HEK293 (cell line): Measurements from ENCODE around the gene ANO8.

Source experiments
- GLI2 ChIP-seq: fragments of 450-650 bp; formaldehyde crosslinking; IDR thresholded peaks from 2 replicates; pipeline ENCODE4; 2017; ENCODE audit warnings: missing biosample characterization, missing genetic modification characterization, low read depth, borderline replicate concordance
- HOXA7 ChIP-seq: sonication (generic); formaldehyde crosslinking; IDR thresholded peaks from 2 replicates; pipeline ENCODE4 v1.8.1; 2022; ENCODE audit warnings: missing genetic modification reagents, borderline replicate concordance
- KLF7 ChIP-seq: fragments of 450-650 bp; formaldehyde crosslinking; IDR thresholded peaks from 2 replicates; pipeline ENCODE4 v1.5.1; 2016; ENCODE audit warnings: missing biosample characterization, missing genetic modification characterization, borderline replicate concordance
- MZF1 ChIP-seq: fragments of 450-650 bp; formaldehyde crosslinking; IDR thresholded peaks from 2 replicates; pipeline ENCODE4 v1.5.1; 2017; ENCODE audit warnings: missing biosample characterization, missing genetic modification characterization, borderline replicate concordance
- PRDM1 ChIP-seq: fragments of 450-650 bp; formaldehyde crosslinking; IDR thresholded peaks from 2 replicates; pipeline ENCODE4; 2016; ENCODE audit warnings: missing biosample characterization, missing genetic modification characterization
- SCRT2 ChIP-seq: fragments of 450-650 bp; formaldehyde crosslinking; IDR thresholded peaks from 2 replicates; pipeline ENCODE4 v1.5.1; 2016; ENCODE audit warnings: missing biosample characterization, missing genetic modification characterization
- ZNF19 ChIP-seq: fragments of 450-650 bp; formaldehyde crosslinking; IDR thresholded peaks from 2 replicates; pipeline ENCODE4; 2016; ENCODE audit warnings: missing biosample characterization, missing genetic modification characterization, low read depth
- ZNF335 ChIP-seq: fragments of 450-650 bp; formaldehyde crosslinking; conservative IDR thresholded peaks from 2 replicates; pipeline ENCODE4 v1.5.1; 2016; ENCODE audit warnings: missing biosample characterization, missing genetic modification characterization
- ZNF341 ChIP-seq: fragments of 450-650 bp; formaldehyde crosslinking; IDR thresholded peaks from 2 replicates; pipeline ENCODE4; 2016; ENCODE audit warnings: low read depth, missing biosample characterization, missing genetic modification characterization
- ZNF366 ChIP-seq: fragments of 450-650 bp; formaldehyde crosslinking; conservative IDR thresholded peaks from 2 replicates; pipeline ENCODE4 v1.5.1; 2016; ENCODE audit warnings: missing biosample characterization, missing genetic modification characterization
- ZNF433 ChIP-seq: fragments of 450-650 bp; formaldehyde crosslinking; IDR thresholded peaks from 2 replicates; pipeline ENCODE4 v1.5.1; 2016; ENCODE audit warnings: missing biosample characterization, missing genetic modification characterization, low read depth
- ZNF776 ChIP-seq: fragments of 450-650 bp; formaldehyde crosslinking; IDR thresholded peaks from 2 replicates; pipeline ENCODE4 v1.5.0; 2017; ENCODE audit warnings: missing biosample characterization, missing genetic modification characterization, borderline replicate concordance
- TF ChIP-seq, protein P1 (sequence below): fragments of 450-650 bp; formaldehyde crosslinking; IDR thresholded peaks from 2 replicates; pipeline ENCODE4 v1.5.1; 2016; ENCODE audit warnings: missing biosample characterization, missing genetic modification characterization
- TF ChIP-seq, protein P2 (sequence below): fragments of 450-650 bp; formaldehyde crosslinking; IDR thresholded peaks from 2 replicates; pipeline ENCODE4 v1.5.1; 2016; ENCODE audit warnings: missing biosample characterization, missing genetic modification characterization, low read depth
- TF ChIP-seq, protein P3 (sequence below): fragments of 450-650 bp; formaldehyde crosslinking; IDR thresholded peaks from 2 replicates; pipeline ENCODE4 v1.5.1; 2016; ENCODE audit warnings: missing biosample characterization, missing genetic modification characterization
- TF ChIP-seq, protein P4 (sequence below): fragments of 450-650 bp; formaldehyde crosslinking; IDR thresholded peaks from 2 replicates; pipeline ENCODE4 v1.5.1; 2016; ENCODE audit warnings: missing biosample characterization, missing genetic modification characterization
- TF ChIP-seq, protein P5 (sequence below): fragments of 450-650 bp; formaldehyde crosslinking; IDR thresholded peaks from 2 replicates; pipeline ENCODE4 v1.5.1; 2016; ENCODE audit warnings: missing biosample characterization, missing genetic modification characterization
- TF ChIP-seq, protein P6 (sequence below): fragments of 450-650 bp; formaldehyde crosslinking; IDR thresholded peaks from 2 replicates; pipeline ENCODE4 v1.5.1; 2016; ENCODE audit warnings: missing biosample characterization, missing genetic modification characterization
- TF ChIP-seq, protein P7 (sequence below): IDR thresholded peaks from 2 replicates; pipeline ENCODE4 v1.6.1; 2011; ENCODE audit warnings: mild to moderate bottlenecking, low read depth, low read length, borderline replicate concordance
- TF ChIP-seq, protein P8 (sequence below): fragments of 450-650 bp; formaldehyde crosslinking; IDR thresholded peaks from 2 replicates; pipeline ENCODE4 v1.5.1; 2016; ENCODE audit warnings: missing biosample characterization, missing genetic modification characterization, borderline replicate concordance

The ANO8 gene

DNA sequence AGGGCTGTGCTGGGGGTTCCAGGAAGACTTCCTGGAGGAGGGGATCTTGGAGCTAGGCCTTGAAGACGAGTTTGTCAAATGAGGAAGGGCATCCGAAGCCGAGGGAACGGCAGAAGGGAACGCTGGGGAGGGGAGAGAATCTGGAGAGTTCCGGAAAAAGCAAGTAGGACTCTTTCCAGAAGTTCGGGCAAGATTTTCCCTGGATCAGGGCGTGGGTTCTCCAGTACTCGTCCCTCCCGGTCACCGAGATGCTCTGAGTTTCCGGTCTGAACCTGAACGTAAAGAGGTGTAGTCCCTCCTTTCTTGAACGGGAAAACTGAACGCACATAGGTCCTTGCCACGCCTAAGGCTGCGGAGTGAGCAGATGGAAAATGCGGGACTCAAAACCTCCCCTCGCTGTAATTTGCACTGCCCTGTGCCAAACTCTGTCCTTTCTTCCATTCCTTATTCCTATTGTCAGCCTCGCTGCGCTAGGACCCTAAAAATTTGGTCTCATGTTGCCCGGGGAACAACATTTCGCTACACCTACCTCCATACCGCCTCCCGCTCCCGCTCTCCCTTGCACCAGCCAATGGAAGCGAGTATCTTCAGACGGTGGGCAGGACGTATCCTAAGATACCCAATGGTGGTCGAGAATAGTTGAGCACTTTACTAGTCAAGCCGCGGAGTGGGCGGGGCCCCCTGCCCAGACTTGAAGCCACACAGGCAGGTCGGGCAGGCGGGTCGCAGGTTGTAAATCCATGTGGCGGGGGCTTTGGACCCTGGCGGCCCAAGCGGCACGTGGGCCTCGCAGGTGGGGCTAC, 2.4 kb upstream of the ANO8 start, which contains the start of gene GTPBP3 (continued):
- TF ChIP-seq KLF7 (tag by site-specific recombination) (peak; percentile 99), ZNF776 (no peak), ZNF366 (tag by site-specific recombination) (peak; percentile 100), PRDM1 (tag by site-specific recombination) (peak; percentile 56; the same call in 1 of the 2 replicates), ZNF19 (tag by site-specific recombination) (no peak), ZNF341 (peak; percentile 87), HOXA7 (CRISPR knock-in tag) (no peak), ZNF433 (tag by site-specific recombination) (no peak), GLI2 (no peak), SCRT2 (tag by site-specific recombination) (peak; percentile 64), ZNF335 (peak; percentile 90), MZF1 (tag by site-specific recombination) (no peak; the same call in 1 of the 2 replicates)
- TF ChIP-seq, protein P1, sequence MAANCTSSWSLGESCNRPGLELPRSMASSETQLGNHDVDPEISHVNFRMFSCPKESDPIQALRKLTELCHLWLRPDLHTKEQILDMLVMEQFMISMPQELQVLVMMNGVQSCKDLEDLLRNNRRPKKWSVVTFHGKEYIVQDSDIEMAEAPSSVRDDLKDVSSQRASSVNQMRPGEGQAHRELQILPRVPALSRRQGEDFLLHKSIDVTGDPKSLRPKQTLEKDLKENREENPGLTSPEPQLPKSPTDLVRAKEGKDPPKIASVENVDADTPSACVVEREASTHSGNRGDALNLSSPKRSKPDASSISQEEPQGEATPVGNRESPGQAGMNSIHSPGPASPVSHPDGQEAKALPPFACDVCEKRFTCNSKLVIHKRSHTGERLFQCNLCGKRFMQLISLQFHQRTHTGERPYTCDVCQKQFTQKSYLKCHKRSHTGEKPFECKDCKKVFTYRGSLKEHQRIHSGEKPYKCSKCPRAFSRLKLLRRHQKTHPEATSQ = peak; percentile 77
- TF ChIP-seq, protein P2, sequence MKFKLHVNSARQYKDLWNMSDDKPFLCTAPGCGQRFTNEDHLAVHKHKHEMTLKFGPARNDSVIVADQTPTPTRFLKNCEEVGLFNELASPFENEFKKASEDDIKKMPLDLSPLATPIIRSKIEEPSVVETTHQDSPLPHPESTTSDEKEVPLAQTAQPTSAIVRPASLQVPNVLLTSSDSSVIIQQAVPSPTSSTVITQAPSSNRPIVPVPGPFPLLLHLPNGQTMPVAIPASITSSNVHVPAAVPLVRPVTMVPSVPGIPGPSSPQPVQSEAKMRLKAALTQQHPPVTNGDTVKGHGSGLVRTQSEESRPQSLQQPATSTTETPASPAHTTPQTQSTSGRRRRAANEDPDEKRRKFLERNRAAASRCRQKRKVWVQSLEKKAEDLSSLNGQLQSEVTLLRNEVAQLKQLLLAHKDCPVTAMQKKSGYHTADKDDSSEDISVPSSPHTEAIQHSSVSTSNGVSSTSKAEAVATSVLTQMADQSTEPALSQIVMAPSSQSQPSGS (tag by site-specific recombination) = peak; percentile 15; the same call in 1 of the 2 replicates
- TF ChIP-seq, protein P3, sequence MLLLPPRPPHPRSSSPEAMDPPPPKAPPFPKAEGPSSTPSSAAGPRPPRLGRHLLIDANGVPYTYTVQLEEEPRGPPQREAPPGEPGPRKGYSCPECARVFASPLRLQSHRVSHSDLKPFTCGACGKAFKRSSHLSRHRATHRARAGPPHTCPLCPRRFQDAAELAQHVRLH (tag by site-specific recombination) = peak; percentile 99
- TF ChIP-seq, protein P4, sequence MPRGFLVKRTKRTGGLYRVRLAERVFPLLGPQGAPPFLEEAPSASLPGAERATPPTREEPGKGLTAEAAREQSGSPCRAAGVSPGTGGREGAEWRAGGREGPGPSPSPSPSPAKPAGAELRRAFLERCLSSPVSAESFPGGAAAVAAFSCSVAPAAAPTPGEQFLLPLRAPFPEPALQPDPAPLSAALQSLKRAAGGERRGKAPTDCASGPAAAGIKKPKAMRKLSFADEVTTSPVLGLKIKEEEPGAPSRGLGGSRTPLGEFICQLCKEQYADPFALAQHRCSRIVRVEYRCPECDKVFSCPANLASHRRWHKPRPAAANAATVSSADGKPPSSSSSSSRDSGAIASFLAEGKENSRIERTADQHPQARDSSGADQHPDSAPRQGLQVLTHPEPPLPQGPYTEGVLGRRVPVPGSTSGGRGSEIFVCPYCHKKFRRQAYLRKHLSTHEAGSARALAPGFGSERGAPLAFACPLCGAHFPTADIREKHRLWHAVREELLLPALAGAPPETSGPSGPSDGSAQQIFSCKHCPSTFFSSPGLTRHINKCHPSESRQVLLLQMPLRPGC = peak; percentile 92
- TF ChIP-seq, protein P5, sequence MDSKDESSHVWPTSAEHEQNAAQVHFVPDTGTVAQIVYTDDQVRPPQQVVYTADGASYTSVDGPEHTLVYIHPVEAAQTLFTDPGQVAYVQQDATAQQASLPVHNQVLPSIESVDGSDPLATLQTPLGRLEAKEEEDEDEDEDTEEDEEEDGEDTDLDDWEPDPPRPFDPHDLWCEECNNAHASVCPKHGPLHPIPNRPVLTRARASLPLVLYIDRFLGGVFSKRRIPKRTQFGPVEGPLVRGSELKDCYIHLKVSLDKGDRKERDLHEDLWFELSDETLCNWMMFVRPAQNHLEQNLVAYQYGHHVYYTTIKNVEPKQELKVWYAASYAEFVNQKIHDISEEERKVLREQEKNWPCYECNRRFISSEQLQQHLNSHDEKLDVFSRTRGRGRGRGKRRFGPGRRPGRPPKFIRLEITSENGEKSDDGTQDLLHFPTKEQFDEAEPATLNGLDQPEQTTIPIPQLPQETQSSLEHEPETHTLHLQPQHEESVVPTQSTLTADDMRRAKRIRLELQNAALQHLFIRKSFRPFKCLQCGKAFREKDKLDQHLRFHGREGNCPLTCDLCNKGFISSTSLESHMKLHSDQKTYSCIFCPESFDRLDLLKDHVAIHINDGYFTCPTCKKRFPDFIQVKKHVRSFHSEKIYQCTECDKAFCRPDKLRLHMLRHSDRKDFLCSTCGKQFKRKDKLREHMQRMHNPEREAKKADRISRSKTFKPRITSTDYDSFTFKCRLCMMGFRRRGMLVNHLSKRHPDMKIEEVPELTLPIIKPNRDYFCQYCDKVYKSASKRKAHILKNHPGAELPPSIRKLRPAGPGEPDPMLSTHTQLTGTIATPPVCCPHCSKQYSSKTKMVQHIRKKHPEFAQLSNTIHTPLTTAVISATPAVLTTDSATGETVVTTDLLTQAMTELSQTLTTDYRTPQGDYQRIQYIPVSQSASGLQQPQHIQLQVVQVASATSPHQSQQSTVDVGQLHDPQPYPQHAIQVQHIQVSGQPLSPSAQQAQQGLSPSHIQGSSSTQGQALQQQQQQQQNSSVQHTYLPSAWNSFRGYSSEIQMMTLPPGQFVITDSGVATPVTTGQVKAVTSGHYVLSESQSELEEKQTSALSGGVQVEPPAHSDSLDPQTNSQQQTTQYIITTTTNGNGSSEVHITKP (tag by site-specific recombination) = peak; percentile 88
- TF ChIP-seq, protein P6, sequence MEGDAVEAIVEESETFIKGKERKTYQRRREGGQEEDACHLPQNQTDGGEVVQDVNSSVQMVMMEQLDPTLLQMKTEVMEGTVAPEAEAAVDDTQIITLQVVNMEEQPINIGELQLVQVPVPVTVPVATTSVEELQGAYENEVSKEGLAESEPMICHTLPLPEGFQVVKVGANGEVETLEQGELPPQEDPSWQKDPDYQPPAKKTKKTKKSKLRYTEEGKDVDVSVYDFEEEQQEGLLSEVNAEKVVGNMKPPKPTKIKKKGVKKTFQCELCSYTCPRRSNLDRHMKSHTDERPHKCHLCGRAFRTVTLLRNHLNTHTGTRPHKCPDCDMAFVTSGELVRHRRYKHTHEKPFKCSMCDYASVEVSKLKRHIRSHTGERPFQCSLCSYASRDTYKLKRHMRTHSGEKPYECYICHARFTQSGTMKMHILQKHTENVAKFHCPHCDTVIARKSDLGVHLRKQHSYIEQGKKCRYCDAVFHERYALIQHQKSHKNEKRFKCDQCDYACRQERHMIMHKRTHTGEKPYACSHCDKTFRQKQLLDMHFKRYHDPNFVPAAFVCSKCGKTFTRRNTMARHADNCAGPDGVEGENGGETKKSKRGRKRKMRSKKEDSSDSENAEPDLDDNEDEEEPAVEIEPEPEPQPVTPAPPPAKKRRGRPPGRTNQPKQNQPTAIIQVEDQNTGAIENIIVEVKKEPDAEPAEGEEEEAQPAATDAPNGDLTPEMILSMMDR (tag by site-specific recombination) = peak; percentile 8; the same call in 1 of the 2 replicates
- TF ChIP-seq, protein P7, sequence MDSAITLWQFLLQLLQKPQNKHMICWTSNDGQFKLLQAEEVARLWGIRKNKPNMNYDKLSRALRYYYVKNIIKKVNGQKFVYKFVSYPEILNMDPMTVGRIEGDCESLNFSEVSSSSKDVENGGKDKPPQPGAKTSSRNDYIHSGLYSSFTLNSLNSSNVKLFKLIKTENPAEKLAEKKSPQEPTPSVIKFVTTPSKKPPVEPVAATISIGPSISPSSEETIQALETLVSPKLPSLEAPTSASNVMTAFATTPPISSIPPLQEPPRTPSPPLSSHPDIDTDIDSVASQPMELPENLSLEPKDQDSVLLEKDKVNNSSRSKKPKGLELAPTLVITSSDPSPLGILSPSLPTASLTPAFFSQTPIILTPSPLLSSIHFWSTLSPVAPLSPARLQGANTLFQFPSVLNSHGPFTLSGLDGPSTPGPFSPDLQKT = peak; percentile 68; the same call in 1 of the 2 replicates
- TF ChIP-seq, protein P8, sequence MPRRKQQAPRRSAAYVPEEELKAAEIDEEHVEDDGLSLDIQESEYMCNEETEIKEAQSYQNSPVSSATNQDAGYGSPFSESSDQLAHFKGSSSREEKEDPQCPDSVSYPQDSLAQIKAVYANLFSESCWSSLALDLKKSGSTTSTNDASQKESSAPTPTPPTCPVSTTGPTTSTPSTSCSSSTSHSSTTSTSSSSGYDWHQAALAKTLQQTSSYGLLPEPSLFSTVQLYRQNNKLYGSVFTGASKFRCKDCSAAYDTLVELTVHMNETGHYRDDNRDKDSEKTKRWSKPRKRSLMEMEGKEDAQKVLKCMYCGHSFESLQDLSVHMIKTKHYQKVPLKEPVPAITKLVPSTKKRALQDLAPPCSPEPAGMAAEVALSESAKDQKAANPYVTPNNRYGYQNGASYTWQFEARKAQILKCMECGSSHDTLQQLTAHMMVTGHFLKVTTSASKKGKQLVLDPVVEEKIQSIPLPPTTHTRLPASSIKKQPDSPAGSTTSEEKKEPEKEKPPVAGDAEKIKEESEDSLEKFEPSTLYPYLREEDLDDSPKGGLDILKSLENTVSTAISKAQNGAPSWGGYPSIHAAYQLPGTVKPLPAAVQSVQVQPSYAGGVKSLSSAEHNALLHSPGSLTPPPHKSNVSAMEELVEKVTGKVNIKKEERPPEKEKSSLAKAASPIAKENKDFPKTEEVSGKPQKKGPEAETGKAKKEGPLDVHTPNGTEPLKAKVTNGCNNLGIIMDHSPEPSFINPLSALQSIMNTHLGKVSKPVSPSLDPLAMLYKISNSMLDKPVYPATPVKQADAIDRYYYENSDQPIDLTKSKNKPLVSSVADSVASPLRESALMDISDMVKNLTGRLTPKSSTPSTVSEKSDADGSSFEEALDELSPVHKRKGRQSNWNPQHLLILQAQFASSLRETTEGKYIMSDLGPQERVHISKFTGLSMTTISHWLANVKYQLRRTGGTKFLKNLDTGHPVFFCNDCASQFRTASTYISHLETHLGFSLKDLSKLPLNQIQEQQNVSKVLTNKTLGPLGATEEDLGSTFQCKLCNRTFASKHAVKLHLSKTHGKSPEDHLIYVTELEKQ (tag by site-specific recombination) = peak; percentile 55; the same call in 1 of the 2 replicates
